GM18508 (cell line): ENCODE results near the gene OR10D3.
A peak's percentile ranks its signal among the peaks of the same experiment; 100 is the strongest.
"Not testable (repeated sequence)": the region's sequence is repeated elsewhere in the genome, so short reads cannot be mapped to it uniquely, and the experiment has no call there.

ENCODE experiments used
- ATAC-seq: cut with Tn5 transposase; IDR thresholded peaks from one replicate; pipeline ENCODE4 v1.9.1; 2021; ENCODE audit warnings: moderate number of reproducible peaks; ENCODE audit not compliant: insufficient read depth, unreplicated experiment

The OR10D3 gene

DNA sequence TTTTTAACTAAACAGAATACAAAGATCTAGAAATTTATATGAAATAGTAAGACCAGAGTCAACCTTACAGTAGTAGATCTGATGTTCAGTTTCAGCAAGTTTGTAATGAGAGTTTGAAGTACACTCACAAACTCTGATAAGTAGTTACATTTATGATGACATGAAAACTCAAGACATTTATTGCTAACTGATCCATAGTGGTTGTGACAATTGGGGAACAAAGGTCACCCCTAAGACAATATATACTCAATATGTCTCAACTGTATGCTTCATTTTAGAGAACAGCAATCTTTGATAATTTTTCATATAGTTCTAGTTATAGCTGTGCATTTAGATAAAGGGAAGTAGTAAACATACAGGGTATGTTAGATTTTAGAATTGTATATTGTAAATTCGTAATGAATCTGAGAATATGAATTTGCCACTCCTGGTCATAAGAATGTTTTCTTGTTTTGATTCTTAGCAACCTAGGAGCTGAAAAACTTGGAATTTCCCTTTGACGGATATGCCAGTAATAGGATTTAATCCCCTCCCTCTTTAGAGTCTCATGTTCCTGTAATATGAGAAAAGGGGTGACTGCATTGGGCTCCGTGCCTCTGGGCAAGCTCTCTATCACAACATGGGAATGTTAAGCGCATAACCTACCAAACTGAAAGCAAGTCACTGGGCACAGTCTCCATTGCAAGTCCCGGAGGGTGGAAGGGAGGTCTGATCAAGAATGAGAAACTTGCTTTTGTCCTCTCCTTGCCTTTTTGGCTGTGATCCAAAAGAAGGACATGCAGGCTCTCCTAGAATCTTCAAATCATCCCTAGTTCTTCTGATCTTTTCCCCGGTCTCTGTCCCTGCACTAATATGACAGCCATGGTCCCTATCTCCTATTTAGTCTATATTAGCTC lies 11.4 kb downstream of the OR10D3 start:
- ATAC-seq: no peak

DNA sequence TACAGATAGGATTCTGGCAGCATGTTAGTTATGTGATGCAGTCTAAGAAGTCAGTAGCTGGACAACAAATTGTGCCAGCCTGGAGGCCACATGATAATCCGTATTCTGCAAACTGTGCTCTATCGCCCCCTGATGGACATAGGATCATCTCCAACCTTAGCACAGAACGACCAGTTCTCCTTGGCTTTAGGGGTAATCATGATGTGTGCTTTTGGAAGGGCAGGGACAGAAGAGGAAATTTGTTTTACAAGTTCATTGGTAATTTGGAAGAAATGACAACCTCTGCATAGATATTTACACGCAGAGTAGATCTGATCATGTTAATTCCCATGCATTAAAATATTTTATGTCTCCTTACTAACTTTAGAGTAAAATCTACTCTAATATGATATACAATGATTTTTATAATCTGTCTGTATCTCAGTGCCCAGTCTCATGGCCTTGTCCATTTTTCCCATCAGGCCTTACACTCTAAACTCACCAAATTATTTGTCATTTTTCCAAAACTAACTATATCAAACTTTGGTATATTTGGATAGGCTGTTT lies 12.1 kb downstream of the OR10D3 start:
- ATAC-seq: peak; percentile 64

DNA sequence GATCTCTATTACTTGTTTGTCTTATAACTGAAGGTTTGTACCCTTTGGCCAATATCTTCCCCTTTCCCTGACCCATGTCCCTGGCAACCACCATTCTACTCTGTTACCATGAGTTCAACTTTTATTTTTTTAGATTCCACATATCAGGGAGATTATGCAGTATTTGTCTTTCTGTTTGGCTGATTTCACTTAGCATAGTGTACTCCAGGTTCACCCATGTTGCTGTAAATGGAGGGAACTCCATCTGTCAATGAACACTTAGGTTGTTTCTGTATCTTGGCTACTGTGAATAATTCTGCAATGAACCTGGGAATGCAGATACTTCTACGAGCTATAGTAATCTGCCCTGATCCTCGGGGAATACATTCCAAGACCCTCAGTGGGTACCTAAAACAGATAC lies 14.9 kb downstream of the OR10D3 start:
- ATAC-seq: no peak

DNA sequence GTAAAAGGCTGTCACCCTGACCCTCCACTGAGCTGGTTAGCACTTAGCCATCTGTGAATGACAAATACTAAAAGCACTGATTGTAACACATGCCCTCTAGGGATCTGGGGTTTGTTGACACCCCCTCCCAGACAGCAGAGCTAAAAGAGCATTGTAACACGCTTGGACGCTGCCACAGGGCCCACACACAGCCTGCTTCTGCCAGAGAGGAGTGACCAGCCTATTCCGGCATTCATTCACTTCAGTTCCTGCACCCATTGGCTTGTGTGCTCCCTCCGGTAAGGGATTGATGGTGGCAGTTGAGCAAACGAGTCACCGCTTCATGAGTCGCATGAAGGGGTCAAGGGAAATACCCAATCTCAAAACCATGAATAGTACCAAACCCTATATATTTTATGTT lies 15.8 kb downstream of the OR10D3 start:
- ATAC-seq: no peak

DNA sequence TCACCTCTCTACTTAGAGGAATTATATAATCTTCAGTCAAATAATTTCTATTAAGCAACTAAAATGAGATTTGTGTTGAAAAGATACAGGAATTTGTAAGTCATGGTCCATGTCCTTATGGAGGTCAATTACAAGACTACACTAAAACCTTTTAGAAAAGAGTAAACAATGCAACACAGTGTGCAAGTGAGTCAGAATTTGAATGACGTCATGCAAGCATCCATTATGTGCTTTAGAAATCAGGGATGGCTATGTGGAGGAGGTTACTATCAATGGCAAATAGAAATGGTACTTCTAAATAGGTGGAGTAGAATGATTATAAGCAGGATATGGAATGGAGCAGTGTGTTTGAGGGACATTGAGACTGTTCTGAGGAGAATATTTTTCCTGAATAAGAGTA lies 16.6 kb downstream of the OR10D3 start:
- no peak for ATAC-seq

DNA sequence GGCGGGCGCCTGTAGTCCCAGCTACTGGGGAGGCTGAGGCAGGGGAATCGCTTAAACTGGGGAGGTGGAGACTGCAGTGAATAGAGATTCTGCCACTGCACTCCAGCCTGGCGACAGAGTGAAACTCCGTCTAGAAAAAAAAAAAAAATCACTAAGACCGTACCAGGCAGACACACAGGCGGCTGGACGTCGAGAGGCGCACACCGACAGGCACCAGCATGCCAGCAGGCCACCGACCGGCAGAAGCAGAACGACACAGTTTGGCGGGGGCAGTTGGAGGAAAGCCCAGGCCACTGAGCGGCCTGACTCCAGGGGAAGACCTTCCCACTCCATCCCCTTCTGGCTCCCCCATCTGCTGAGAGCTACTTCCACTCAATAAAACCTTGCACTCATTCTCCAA lies 17.5 kb downstream of the OR10D3 start:
- ATAC-seq: no peak

DNA sequence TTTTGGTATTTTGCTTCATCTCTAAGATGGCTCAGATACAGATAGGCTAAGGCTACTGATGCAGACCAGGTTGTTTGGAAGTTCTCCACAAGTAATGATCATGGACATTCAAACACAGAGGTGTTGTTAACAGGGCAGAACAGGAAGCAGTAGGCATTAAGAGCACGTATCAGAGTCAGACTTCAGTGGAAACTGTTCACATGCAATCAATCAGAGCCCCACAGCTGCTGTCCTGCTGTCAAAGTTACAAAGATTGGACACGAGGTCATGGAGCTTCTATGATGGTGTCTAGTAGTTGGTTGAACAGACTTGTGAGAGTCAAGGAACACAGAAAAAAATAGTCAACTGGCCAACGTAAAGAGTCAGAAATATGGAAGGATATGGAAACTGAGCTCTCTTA lies 19.8 kb downstream of the OR10D3 start:
- ATAC-seq: no peak

DNA sequence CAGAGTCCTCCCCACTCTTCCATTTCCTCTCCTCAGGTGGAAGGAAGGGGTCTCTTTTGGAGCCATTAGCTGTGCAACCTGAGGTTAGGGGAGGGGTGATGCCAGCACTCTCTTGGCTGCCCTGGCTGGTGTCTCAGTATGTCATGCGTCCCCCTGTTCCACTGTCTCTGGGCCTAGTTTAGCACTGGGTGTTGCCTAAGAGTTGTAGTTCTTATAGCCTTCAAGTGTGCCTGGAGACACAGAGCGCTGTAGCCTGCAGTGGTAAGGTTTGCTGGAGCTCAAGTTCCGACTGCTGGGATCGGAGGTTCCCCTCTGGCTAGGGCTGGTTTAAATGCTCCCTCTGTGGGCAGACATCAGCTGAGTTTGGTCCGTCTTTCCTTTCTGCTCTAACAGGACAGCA lies 20.9 kb downstream of the OR10D3 start:
- ATAC-seq: no peak

DNA sequence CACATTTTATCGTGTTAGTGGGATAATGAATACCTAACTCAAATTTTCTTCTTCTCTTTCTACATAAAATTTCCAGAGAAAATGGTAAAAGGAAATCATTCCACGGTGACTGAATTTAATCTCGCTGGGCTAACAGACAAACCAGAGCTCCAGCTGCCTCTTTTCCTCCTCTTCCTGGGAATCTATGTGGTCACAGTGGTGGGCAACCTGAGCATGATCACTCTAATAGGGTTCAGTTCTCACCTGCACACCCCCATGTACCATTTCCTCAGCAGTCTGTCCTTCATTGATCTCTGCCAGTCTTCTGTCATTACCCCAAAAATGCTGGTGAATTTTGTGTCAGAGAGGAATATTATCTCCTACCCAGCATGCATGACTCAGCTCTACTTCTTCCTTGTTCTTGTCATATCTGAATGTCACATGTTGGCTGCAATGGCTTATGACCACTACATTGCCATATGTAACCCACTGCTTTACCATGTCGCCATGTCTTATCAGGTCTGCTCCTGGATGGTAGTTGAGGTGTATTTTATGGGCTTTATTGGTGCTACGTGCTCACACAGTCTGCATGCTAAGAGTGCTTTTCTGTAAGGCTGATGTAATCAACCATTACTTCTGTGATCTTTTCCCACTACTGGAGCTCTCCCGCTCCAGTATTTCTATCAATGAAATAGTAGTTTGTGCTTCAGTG lies 24.1 kb downstream of the OR10D3 start:
- ATAC-seq: no peak

DNA sequence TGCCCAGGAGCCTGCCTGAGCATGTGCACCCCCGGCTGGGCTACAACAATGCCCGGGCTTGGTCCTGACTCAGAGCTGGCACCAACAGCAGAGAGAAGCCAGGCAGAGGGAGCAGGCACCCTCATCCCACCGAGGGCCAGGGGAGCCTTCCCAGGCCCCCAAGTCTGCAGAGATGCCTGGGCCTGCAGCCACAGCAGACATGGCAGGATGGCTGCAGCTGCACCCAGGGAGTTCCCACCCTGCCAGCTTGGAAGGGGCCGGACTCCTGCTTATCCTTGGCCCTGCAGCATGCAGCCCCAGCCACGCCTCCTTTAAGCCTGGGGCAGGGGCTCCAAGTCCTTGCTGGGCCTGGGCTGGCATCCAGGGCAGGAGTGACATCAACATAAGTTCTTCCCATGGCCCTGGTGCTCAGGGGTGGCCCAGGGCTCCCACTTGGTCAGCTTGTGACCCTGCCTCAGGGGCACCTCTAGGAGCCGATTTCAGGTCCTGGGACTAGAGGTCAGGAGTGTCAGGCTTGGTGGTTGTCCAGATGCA lies 26.7 kb downstream of the OR10D3 start:
- ATAC-seq: no peak

DNA sequence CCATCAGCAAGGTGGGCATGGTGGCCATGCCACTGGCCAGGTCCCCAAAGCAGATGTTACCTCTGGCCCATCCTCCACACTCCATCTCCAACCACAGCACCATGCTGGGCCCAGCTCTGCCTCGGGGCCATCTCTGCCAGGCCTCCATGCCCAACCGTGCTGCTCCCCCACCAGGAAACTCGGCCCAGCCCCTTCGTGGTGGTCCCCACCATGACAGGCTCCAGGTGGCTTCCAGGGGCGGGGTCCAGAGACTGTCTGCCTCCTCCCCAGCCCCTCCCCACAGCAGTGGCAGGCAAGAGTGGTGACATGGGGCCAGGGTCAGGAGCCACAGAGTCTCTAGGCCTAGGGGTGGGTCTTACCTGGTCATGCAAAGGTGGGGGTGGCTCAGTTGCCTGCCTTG lies 27.3 kb downstream of the OR10D3 start:
- ATAC-seq: no peak

DNA sequence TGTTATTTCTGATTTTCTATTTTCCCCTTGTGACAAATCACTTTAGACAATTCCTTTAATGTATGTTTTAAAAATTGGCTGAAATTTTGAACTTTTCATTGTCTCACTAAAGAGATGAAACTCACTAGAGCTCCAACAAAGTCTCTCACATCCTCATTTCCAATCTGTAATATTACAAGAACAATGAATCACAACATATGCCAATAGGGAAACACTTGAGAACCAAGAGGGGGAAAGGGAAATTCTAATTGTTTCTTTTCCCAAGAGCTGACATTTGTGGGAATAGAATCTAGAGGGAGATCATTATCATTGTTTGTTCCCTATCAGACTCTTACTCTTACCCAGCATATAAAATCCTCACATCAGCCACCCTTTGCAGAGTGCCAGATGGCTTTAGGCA lies 28.2 kb downstream of the OR10D3 start:
- ATAC-seq: no peak

DNA sequence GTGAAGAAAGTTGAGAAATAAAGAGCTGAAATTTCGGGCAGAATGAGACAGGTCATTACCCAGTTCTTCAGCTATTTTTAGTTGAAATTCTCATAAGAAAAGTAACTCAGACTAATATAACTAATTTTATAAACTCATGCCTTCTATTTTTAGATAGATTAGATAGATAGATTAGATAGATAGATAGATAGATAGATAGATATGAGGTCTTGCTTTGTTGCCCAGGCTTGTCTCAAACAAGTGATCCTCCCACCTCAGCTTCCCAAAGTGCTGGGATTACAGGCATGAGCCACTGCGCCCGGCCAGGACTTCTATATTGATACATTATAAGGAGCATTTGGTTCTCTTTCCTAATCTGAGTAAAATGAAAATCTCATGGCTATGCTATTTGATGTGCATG lies 30.9 kb downstream of the OR10D3 start:
- ATAC-seq: no peak

DNA sequence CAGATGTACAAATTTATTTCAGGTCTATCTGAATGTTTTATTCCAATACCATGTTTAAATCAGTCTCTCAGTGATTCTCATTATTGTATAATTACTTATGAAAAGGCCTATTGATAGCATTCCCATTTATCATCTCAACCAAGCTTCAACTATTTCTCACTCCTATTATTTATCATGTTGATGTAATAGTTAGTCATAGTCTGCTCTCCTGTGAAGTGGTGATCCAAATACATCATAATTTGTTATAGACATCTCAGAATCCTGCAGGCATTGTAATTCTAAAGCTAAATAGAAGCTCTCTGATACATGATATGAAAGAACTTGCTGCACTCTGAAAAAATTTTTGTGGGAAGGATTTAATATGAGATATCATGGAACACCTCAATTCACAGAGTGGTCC lies 36.0 kb downstream of the OR10D3 start:
- no peak for ATAC-seq

DNA sequence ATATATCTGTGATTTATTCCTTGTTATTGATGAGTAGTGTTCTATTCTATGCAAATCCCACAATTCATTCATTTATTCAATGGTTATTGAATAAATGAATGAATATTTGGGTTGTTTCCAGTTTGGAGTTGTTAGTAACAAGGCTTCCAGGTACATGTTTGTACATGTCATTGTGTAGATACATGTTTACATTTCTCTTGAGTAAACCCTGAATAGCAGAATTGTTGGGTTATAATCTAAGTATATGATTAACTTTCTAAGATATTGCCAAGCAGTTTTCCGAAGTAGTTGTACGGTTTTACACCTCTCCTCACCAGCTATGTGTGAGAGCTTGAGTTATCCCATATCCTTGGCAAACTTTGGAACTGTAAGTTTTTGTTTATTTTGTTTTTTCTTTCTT lies 39.3 kb downstream of the OR10D3 start:
- ATAC-seq: no peak

DNA sequence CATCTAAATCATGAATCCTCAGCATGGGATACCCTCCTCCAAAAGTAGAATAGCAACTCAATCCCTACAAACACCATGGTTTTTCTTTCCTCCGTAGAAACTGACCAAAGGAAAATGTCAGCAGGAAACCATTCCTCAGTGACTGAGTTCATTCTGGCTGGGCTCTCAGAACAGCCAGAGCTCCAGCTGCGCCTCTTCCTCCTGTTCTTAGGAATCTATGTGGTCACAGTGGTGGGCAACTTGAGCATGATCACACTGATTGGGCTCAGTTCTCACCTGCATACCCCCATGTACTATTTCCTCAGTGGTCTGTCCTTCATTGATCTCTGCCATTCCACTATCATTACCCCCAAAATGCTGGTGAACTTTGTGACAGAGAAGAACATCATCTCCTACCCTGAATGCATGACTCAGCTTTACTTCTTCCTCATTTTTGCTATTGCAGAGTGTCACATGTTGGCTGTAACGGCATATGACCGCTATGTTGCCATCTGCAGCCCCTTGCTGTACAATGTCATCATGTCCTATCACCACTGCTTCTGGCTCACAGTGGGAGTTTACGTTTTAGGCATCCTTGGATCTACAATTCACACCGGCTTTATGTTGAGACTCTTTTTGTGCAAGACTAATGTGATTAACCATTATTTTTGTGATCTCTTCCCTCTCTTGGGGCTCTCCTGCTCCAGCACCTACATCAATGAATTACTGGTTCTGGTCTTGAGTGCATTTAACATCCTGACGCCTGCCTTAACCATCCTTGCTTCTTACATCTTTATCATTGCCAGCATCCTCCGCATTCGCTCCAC lies 41.7 kb downstream of the OR10D3 start:
- ATAC-seq: not testable (repeated sequence)

DNA sequence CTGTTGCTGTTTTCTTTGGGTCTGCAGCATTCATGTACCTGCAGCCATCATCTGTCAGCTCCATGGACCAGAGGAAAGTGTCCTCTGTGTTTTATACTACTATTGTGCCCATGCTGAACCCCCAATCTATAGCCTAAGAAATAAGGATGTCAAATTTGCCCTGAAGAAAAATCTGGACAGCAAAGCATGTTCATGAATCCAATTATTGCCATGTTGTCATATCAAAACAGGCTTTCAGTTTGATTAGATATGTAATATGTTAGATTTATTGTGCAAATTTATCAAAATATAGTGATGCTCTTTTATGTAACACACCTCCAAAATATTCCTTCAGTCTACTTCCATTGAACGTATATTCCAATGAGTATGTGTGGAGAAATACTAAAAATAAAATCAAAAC lies 42.3 kb downstream of the OR10D3 start:
- no peak for ATAC-seq

DNA sequence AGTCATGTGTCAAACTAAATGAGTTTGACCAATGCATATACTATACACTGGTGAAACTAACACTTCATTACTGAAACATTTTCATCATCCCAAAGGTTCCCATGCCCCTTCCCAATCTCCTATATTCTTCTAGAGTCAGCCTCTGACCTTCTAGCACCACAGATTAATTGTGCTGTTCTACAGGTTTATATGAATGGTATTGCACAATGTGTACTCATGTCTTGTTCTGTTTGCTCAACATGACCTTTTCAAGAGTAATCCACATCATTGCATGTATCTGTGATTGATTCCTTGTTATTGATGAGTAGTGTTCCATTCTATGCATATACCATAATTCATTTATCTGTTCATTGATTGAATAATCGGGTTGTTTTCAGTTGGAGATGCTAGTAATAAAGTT lies 50.2 kb downstream of the OR10D3 start:
- ATAC-seq: no peak
